Fibroblast of skin of left quadriceps (primary cell): Measurements from ENCODE around the gene PLXNA4.

Experiments
- DNase-seq, 2 experiments: peaks; one replicate each; pipeline ENCODE4 v3.0.0-alpha.2; 2013; ENCODE audit warnings: low read depth in 2 of 2

Gene PLXNA4

DNA sequence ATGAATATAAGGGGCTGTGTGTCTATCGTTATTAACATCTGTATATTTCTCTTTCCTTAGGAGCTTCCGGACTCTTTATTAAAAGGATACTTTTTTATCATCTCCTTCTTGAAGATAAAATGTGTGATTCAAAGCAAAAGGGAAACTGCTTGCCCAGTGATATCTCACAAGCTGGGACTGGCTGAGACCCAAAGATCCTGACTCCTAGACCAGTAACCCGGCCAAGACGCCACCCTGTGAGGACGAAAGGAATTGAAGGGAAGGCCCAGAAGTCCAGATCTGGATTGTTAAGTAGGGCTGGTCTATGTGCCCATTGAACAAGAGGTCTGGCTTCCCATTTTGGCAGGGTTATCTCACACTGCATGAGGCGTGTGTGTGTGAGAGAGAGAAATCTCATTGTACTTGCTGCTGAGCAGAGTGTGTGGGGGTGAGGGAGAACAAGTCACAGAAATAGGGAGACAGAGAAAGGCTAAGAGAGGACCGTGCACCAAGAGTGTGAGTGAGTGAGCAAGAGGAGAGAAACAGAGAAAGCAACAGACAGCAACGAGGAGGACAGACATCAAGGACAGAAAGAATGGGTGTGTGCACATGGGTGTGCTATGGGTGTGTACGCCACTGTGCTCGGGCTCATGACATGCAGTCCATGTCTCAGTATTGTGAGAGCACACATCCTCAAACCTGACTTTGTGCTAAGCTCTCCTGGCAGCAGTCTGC, 75.4 kb downstream of the PLXNA4 start:
- no peak for DNase-seq

DNA sequence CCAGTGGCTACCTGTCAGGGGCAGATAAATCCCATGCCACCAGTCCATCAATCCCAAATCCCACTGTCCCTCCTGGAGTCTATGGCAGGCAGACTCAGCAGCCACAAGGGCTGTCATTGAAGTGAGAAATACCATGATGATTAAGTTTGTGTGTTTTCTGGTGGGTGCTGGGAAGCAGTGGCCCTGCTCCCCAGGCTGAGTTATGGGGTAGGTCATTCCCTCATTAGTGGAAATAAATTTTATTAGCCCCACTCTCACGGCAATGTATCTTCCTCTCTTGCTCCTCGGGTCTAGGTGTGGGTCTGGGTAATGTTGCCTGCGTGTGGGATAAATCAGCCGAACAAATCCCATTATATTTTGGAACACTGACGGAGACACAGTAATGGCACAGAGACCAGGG, 76.8 kb downstream of the PLXNA4 start:
- DNase-seq = no peak

DNA sequence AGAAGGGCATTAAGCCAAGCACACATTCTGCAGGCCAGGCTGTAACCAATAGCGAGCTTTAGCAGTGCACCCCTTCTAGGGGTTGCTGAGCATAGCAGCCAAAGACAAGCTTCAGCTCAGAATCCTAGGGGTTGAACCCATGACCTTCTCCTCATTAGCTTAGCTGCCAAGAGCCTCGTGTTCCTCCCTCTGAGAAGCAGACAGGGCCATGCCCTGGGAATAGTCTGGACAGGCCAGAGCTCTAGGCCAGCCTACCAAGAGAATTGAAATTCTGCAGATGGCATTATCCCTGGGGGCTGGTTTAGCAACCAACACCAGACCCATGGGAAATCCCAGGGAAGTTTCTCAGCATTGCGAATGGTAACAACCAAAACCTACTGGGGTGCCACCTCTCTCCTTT, 77.2 kb downstream of the PLXNA4 start:
- DNase-seq = no peak

DNA sequence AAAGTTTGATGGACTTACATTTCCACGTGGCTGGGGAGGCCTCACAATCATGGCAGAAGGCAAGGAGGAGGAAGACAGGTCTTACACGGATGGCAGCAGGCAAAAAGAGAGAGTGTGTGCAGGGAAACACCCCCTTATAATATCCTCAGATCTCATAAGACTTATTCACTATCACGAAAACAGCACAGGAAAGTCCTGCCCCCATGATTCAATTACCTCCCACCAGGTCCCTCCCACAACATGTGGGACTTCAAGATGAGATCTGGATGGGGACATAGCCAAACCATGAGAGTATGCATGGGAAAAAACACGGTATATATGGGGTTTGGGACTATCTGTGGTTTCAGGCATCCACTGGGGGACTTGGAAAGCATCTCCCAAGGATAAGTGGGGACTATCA, 78.0 kb downstream of the PLXNA4 start:
- no peak for DNase-seq

DNA sequence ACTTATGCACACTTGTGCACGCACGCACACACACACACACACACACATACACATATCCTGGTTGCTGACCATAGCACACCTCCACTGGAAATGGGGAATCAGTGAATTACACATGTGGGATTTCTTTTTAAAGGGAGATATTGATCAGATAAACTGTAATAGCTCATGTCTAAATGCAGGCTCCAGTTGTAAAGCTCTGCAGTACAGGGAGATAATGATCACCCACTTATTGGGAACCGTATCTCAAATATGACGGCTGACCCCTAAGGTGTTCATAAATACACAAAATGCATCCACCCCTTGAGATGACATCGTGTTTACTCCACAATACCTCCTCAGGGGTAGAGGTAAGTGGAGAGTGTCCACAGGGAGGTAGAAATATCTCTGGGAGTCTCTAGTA, 79.2 kb downstream of the PLXNA4 start:
- DNase-seq = no peak

DNA sequence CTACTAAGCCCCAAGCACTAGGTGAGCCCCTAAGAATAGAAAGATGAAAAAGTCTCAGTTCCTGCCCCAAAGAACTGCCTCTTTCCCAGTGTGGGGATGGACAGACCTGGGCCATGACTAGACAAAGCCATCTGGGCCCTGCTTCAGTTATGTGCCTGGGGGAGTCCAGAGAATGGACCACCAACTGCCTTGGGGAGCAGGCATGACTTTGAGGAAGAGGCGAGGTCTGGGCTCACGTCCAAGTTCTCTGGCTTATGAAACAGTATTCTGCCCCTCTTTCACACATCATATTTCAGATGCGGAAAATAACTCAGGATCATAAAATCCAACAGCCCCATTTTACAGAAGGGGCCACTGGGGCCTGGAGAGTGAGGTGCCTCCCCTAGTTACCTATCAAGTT, 80.3 kb downstream of the PLXNA4 start:
- no peak for DNase-seq

DNA sequence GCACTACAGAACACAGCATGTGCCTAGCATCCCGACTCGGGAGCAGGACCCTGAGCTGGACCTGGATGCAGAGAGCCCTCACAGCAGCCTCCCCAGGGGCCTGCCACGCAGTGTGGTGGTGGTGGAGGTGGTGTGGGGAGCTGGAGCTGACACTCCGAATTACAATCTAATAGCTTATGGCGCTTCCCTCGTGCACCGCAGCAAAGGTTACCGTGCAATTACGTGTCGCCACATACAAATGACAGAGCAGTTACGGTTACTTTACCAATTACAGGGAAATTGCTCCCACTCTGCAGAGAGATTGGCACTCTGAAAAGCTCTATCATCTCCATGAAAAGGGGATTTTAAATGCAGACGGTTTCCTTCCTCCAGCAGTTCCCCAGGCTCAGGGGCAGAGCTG, 81.8 kb downstream of the PLXNA4 start:
- DNase-seq = no peak

DNA sequence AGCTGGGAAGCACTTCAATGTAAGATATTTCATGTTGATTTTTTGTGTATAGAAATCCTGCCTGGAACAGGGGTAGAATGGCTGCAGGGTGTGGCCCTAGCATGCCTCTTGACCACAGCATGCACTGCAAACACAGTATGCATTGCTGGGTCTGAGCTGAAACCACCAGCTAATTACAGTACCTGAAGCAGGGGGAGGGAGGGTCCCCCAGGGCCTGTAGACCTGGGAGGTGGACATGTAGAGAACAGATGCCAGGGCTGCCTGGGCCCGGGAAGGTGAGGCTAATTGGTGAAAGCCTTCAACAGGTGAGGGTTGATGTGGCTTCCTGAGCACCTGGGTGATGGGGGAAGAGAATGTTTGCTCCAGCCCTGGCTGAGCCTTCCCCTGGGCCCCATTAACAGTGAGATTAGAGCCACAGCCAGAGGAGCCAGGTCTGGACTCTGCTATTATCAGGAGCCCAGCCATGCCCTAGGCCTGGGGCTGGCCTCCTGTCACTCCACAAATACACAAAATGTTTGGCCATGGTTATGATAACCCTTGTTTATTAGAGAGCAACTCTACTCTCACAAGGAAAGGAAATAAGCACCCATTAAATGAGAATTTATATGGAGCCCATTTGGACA, 83.3 kb downstream of the PLXNA4 start:
- no peak for DNase-seq

DNA sequence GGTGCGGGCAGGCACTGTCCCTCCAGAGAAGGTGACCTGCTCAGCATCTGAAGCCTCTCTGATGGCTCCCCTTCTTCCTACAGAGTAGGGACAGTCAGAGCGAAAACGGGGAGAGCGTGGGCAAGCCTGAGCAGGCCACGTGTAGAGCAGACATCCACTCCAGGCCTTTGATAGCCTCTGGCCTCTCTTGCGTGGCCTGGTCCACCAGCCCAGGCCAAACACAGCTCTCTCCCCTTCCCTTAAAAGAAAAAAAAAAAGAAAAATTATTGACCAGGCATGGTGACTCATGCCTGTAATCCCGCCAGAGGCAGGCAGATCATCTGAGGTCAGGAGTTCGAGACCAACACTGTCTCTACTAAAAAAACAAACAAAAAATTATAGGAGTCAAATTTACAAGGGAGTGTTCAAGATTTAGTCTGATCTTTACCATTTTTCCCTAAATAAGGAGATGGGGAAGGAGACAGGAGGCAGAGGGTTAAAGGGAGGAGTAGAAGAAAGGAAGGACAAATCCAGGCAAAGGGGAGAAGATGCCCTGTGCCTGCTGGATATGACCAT, 84.8 kb downstream of the PLXNA4 start:
- DNase-seq = no peak

DNA sequence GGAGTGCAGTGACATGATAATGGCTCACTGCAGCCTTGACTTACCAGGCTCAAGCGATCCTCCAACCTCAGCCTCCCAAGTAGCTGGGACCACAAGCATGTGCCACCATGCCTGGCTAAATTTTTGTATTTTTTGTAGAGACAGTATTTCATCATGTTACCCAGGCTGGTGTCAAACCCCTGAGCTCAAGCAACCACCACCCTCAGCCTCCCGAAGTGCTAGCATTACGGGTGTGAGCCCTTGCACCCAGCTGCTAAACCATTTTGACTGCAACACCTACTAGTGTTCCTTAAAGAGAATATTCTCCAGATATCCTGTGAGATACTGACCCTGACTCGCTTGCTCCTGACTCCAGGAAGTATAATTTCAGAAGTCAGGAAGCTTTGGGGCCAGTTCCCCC, 85.8 kb downstream of the PLXNA4 start:
- DNase-seq = no peak

DNA sequence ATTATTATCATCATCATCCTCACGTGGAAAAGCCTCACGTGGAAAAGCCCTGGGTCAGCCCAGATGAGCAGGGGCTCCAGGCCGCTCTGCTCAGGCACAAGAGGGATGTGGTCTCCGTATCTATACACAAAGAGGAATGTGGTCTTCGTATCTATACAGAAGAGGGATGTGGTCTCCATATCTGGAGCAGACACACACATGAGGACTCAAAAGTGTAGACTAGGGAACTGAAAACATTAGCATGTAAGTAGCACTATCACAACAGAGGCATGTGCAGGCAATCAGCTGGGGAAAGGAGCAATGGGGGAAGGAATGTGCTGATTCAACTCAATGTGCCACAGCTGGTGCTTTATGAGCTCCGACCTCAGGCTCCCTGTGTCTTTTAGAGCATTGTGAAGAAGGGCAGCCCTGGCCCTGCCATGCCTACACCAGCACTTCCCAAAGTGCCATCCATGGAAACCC, 86.5 kb downstream of the PLXNA4 start:
- no peak for DNase-seq

DNA sequence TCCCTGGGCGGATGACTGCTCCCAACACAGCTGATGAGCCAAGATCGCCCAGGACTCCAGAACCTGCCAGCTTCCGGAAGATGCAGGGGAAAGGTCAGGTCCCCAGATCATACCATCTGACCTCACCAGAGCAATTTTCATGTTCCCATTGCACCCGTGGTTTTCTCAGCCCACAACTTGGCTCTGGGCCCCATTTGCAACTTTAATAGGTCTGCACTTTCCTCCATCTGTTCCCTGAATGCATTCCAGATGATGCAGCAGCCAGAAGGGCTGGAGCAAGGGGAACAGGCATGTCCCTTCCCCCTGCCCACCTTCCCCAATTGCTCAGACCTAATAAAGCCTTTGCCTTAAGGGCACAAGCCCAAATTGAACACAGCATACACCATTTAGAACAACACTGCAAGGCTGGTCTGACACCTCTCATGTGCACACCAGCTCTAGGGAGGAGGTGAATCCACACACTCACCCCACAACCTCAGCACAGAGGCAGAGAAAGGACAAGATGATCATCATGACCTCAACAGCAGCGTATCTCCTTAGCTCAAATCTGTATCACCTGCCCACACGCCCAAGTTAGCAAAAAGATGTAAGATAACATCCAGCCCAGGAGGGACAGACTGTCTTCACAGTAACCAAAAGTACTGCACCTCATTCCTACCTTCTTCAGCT, 87.5 kb downstream of the PLXNA4 start:
- peak; percentile 32 to 46 for DNase-seq

DNA sequence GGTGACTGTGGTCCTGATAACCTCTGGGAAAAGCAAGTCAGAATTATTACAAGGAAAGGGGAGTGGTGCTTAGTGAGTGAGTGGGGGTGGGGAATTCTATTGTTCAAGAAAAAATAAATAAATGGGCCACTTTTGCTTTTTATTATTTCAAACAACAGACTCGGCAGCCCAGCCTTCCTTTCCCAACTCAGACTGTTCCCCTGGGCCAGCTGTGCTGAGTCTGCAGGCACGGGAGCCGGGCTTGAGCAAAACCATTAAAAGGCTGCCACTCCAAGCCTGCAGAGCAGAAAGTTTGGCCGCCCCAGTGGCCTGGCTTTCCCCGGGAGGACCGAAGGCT, 90.0 kb downstream of the PLXNA4 start:
- DNase-seq = no peak

DNA sequence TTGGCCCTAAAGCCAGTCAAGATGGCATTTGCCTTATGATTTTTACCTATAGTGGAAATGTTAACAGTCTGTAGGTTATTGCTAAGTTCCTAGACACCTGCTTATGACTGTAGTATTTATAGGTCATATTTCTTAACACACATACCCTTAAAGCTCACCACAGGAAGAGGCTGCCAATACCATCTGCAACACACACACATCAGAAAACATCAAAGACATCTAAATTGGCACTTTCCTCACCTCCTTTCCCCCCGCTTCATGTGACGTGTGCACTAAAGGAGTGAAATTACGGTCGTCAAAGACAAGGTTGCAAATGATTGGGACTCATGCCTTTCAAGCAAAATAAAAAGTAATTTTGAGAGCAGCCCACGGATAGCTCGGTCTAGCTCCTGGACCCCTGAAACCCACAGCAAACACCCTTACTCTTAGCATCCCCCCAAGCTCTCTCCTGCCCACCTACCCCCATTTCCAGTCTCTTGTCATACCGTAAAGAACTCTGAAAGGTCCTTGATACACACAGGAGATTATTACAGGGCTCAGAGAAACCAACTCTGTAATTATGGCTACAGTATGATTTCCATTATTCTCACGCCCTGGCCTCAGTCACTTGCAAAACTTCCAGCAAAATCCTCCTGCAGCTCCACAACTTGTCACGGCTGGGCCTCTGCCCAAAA, 90.5 kb downstream of the PLXNA4 start:
- DNase-seq = no peak

DNA sequence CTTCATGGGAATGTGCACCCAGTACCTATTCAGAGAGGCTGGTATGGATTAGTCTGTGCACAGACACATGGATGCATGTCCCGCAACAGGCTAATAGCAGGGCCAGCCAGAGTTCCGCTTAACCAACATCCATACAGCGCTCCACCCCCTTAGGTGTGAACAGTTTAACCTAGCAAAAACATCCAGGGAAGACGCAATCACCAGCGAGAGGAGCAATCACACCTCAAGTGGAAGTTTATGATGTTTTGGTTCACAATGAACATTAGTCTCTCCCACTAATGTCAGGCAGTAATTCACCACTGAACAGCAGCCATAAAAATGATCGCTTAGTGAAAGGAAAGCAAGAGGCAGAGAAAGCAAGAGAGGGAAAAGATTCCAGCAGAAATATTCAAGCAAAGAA, 91.1 kb downstream of the PLXNA4 start:
- DNase-seq = no peak

DNA sequence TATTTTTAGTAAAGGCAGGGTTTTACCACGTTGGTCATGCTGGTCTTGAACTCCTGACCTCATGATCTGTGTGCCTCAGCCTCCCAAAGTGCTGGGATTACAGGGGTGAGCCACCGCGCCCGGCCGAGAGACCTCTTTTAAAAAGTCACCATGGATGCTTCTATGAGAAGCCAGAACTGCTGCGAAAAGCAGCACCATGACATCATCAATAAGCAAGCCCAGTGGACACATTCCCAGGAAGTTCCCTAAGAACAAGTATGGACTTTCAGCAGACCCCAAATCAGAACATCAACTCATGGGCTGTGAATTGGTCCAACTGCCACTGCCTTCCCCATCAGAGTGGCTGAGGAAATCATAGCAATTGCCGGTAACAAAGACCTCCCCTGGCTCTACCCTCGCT, 93.4 kb downstream of the PLXNA4 start:
- no peak for DNase-seq

DNA sequence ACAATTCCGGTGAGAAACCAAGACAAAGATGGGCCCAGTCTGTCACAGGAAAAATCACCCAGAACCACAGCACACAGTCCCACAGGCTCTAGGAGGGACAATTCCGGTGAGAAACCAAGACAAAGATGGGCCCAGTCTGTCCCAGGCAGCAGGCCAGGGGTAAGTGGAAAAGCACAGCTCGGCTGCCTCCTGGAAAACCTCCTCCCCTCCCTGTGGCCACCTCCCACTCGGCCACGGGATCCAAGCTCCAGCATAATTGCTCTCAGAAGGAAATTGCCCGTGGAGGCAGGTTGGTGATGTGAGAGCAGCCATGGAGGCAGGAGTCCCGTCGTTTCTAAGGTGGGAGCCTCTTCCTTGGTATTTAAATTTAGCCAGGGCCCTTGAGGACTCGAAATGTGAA, 95.7 kb downstream of the PLXNA4 start:
- no peak for DNase-seq

DNA sequence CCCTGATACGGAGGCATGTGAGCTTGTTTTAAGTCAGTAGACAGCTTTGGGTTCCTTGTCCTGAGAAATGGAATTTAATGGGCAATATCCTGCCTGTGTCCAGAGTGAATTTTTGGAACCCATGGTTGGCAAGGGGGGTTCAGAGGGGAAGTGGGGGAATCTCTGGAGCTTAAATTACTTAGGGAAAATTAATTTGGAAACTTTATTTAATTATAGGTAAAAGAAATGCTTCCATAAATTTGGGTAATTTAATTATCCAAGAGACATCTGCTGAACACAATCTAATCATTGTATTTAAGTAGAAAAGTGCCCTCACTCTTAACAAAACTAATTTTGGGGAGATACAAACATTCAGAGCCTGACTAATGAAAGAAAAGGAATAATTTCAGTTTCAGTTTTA, 99.7 kb downstream of the PLXNA4 start:
- DNase-seq = no peak

DNA sequence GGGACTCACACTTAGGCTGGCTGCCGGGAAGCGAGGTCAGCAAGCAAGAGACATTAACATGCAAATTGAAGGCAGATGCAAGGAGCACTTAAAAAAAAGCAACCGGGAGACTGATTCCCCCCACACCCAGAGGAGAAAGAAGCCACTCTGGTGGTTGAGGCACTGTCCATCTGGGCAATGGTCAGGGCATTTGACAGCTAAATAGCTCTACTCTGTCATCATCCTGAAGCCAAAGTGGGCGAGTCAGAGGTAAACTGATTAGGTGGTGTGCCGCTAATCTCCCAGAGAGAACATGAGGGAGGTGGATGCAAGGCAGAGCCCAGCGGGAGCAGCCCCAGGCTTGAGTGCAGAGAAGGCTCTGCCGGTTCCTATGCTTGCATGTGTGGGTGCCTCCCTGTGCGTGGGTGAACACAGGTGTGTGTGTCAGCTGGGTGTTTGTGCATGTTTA, 100.6 kb downstream of the PLXNA4 start:
- DNase-seq = no peak

DNA sequence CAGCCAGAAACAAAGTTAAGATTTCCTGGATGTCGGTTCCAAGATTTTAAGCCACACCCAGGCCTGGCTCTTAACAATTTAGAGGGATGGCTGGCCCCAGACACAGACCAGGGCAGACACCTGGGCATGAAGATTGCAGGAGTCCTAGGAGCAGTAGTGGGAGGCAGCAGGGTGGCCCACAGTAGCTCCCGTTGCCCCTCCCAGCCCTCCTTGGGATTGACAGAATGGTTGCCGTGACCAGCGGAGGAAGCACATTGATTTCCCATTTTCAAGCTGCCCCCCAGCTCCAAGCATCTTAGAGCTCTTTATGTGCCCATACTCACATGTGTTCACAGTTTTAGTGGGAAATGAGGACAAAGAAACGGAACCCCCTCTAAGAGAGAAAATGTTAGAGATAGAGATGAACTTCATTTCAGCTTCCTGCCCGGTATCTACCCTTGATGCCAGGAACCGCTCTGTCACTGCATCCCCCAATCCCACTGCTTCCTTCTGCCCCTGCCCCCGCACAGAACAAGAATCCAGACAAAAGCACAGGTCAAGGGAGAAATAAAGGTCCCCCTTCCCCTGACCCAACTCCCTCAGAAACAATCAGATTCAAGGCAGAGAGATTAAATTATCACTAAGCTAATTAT, 101.1 kb downstream of the PLXNA4 start:
- DNase-seq = no peak

DNA sequence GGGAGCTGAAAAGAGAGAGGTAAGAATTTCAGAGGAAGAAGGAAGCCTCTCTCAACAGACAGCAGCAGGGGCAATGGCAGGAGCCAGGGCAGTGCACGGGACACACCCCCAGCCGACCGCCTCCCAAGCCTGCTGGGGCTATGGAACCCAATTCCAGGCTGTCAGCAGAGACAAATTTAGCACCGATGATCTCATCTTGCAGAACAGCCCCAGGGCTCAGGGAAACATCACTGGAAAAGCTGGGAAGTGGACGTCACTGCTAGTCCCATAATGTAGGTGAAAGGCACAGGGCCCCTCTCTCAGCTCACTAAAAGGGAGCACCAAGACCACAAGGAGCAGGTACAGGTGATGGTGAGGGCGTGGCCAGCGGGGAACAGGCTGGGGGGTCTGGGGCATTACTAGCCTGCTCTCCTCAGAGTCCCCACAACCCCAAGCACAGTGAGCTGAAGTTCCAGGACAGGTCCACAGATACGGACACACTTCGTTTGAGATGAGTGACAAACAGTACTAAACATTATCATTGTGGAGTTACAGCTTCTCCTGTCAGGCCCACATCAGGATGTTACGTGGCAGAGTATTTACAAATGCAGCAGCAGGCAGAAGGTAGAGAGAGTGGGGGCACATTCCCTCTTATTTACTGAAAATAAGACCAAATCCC, 103.7 kb downstream of the PLXNA4 start:
- DNase-seq = peak; percentile 72 to 78
